HTR-8/SVneo (cell line): ENCODE results near the gene GFOD1.

Experiments used
- DNase-seq: peaks from one replicate; pipeline ENCODE4 v3.0.0; 2011; ENCODE audit warnings: low spot score, mixed read lengths; ENCODE audit not compliant: insufficient read length
- FAIRE-seq: peaks from 2 replicates; lab custom pipeline; 2011; peaks lifted over from hg19 to GRCh38; lab: Jason Lieb, UNC

Gene GFOD1

GRCh38 chr6:13368079-13368730 is 119.2 kb downstream of the GFOD1 start:
- no peak for DNase-seq
- no peak for FAIRE-seq

- FAIRE-seq: no peak
- no peak for DNase-seq
These were observed 120.0 kb downstream of the GFOD1 start for GRCh38 chr6:13367396-13367795.

- FAIRE-seq (no peak), DNase-seq (no peak)
These were observed 122.1 kb downstream of the GFOD1 start for GRCh38 chr6:13365320-13365719.

- FAIRE-seq: no peak
- DNase-seq: no peak
These were observed 122.6 kb downstream of the GFOD1 start for GRCh38 chr6:13364842-13365241.

GRCh38 chr6:13362412-13362811 is 125.0 kb downstream of the GFOD1 start:
- FAIRE-seq (no peak), DNase-seq (no peak)

GRCh38 chr6:13360671-13361540 is 126.5 kb downstream of the GFOD1 start:
- DNase-seq (no peak), FAIRE-seq (no peak)

- DNase-seq: no peak
- FAIRE-seq: no peak
These were observed 128.1 kb downstream of the GFOD1 start for GRCh38 chr6:13359287-13359686.

- no peak for DNase-seq
- no peak for FAIRE-seq
These were observed 128.9 kb downstream of the GFOD1 start for GRCh38 chr6:13358511-13358910.

GRCh38 chr6:13357551-13358075 is 129.8 kb downstream of the GFOD1 start:
- no peak for DNase-seq

GRCh38 chr6:13355999-13356785 is 131.2 kb downstream of the GFOD1 start:
- no peak for FAIRE-seq

More at GRCh38 chr6:13357551-13358075, 129.8 kb downstream of the GFOD1 start:
- FAIRE-seq: no peak

GRCh38 chr6:13355043-13355945 is 132.1 kb downstream of the GFOD1 start:
- FAIRE-seq: peak; percentile 68
- DNase-seq: peak; percentile 82

More at GRCh38 chr6:13355999-13356785, 131.2 kb downstream of the GFOD1 start:
- no peak for DNase-seq

GRCh38 chr6:13354331-13355042 is 132.9 kb downstream of the GFOD1 start:
- DNase-seq (peak; percentile 59), FAIRE-seq (no peak)

GRCh38 chr6:13352165-13352564 is 135.2 kb downstream of the GFOD1 start:
- FAIRE-seq (no peak), DNase-seq (no peak)

GRCh38 chr6:13351271-13351670 is 136.1 kb downstream of the GFOD1 start:
- no peak for FAIRE-seq
- no peak for DNase-seq

GRCh38 chr6:13349811-13350506 is 137.4 kb downstream of the GFOD1 start:
- DNase-seq: no peak
- FAIRE-seq: no peak

GRCh38 chr6:13348334-13349113 is 138.9 kb downstream of the GFOD1 start:
- FAIRE-seq: no peak
- DNase-seq: no peak

GRCh38 chr6:13346245-13346644 is 141.2 kb downstream of the GFOD1 start:
- no peak for FAIRE-seq
- DNase-seq: no peak
